Chondrocyte (in vitro differentiated cells): ENCODE results near the gene RHOD. TPM values are rescaled to one million over a fixed set of nuclear protein-coding genes. Genes with fewer than 3 reads are reported as not detected.

Experiments
- DNase-seq: peaks from one replicate; pipeline ENCODE4 v3.0.0; 2021; ENCODE audit warnings: mixed read lengths, low spot score
- H3K27ac Mint-ChIP-seq: one replicate; pipeline ENCODE4 v1.8.0; 2021; ENCODE audit warnings: mild to moderate bottlenecking, moderate library complexity, mixed read lengths; ENCODE audit not compliant: unreplicated experiment
- H3K27me3 Mint-ChIP-seq: 2 replicates; pipeline ENCODE4 v1.8.0; 2021; ENCODE audit warnings: low read depth, mixed read lengths
- H3K36me3 Mint-ChIP-seq: 2 replicates; pipeline ENCODE4 v1.8.0; 2021; ENCODE audit warnings: low read depth, mixed read lengths
- H3K4me1 Mint-ChIP-seq: 2 replicates; pipeline ENCODE4 v1.8.0; 2021; ENCODE audit warnings: low read depth, mild to moderate bottlenecking, mixed read lengths
- H3K4me3 Mint-ChIP-seq: one replicate; pipeline ENCODE4 v1.8.0; 2021; ENCODE audit warnings: mild to moderate bottlenecking, moderate library complexity, mixed read lengths; ENCODE audit not compliant: unreplicated experiment
- H3K9me3 Mint-ChIP-seq: 2 replicates; pipeline ENCODE4 v1.8.0; 2021; ENCODE audit warnings: low read depth, mixed read lengths
- total RNA-seq: library from RNA; stranded (reverse); gene quantifications from 3 replicates; pipeline ENCODE4 v1.2.1, GENCODE V29; 2021
- TF ChIP-seq, protein P1 (sequence below): fragments of 200-600 bp; sonication (generic); IDR thresholded peaks from 2 replicates; pipeline ENCODE4 v1.5.0; 2021; ENCODE audit warnings: antibody characterized with exemption, mild to moderate bottlenecking, moderate library complexity

Gene RHOD
- total RNA-seq, 1 donor from 2014 or later, result 26.0 TPM

DNA sequence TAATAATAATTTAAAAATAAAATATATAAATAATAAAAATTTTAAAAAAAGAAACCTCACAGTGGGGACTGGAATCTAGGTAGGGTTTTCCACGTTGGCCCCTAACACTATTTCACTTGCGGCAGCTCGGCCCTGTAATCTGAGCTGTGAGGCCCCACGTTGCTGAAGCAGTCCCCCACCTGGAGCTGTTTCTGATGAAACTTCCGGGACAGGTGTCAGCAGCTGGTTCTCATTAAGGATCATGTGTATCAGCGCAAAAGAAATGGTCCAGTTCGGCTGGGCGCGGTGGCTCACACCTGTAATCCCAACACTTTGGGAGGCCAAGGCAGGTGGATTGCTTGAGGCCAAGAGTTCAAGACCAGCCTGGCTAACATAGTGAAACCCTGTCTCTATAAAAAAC is 17.3 kb downstream of the RHOD start:
- TF ChIP-seq, protein P1, sequence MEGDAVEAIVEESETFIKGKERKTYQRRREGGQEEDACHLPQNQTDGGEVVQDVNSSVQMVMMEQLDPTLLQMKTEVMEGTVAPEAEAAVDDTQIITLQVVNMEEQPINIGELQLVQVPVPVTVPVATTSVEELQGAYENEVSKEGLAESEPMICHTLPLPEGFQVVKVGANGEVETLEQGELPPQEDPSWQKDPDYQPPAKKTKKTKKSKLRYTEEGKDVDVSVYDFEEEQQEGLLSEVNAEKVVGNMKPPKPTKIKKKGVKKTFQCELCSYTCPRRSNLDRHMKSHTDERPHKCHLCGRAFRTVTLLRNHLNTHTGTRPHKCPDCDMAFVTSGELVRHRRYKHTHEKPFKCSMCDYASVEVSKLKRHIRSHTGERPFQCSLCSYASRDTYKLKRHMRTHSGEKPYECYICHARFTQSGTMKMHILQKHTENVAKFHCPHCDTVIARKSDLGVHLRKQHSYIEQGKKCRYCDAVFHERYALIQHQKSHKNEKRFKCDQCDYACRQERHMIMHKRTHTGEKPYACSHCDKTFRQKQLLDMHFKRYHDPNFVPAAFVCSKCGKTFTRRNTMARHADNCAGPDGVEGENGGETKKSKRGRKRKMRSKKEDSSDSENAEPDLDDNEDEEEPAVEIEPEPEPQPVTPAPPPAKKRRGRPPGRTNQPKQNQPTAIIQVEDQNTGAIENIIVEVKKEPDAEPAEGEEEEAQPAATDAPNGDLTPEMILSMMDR, result no peak
- H3K27ac Mint-ChIP-seq, result no peak overlapping the region
- DNase-seq, result no peak
- H3K36me3 Mint-ChIP-seq, result peaks cover 3% of the 10 kb centered on the region
- H3K4me1 Mint-ChIP-seq, result peaks cover 8% of the 10 kb centered on the region
- H3K27me3 Mint-ChIP-seq, result no peaks in the 10 kb centered on the region
- no peaks in the 10 kb centered on the region for H3K9me3 Mint-ChIP-seq
- no peak overlapping the region for H3K4me3 Mint-ChIP-seq

DNA sequence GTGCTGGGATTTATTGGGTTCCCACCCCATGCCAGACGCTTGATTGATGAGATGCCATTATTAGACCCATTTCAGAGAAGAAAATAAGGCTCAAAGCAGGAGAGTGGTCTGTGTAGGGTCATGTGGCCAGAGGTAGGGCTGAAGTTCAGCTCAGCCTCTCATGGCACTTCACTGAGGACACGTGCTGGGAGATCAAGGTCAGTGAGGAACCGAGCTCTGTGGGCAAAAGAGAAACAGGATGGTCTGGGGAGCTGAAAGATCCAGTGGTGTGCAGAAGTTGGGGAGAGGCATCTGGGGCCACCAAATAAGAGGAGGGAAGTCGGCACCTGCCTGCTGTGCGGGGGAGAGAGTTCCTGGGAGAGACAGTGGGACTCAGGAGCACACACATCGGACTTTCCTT is 19.6 kb downstream of the RHOD start:
- TF ChIP-seq, protein P1, result no peak
- peaks cover 3% of the 10 kb centered on the region for H3K36me3 Mint-ChIP-seq
- no peak overlapping the region for H3K27ac Mint-ChIP-seq
- no peaks in the 10 kb centered on the region for H3K27me3 Mint-ChIP-seq
- DNase-seq, result no peak
- H3K9me3 Mint-ChIP-seq, result no peaks in the 10 kb centered on the region
- peaks cover 12% of the 10 kb centered on the region for H3K4me1 Mint-ChIP-seq
- H3K4me3 Mint-ChIP-seq, result no peak overlapping the region

DNA sequence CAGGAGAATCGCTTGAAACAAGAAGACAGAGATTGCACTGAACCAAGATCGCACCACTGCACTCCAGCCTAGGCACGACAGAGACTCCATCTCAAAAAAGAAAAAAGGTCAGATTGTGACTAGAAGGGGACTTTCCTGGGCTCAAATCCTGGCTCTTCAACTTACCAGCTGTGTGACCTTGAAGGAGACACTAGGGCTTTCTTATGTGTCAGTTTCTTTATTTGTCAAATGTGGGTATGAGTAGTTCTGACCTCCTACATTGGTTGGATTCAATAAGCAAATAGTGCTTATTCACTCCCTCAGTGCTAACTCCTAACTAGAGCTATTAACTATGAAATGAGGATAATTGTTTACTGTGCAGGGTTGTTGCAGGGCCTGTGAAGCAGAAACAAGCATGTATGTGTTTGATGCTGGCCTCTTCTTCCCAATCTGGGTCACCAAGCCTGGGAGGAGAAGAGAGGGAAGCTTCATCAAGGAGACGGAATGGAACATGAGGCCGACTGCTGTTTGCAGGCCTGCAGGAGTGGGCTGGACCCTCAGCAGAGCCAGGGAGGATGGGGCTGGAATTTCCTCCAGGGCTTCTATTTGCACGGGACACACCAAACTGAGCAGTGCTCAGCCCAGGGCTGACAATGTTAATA is 22.5 kb downstream of the RHOD start:
- Mint-ChIP-seq H3K4me1 (peaks cover 17% of the 10 kb centered on the region), H3K36me3 (no peaks in the 10 kb centered on the region), H3K9me3 (no peaks in the 10 kb centered on the region), H3K4me3 (no peak overlapping the region), H3K27ac (no peak overlapping the region), H3K27me3 (no peaks in the 10 kb centered on the region)
- no peak for DNase-seq
- TF ChIP-seq, protein P1, result no peak

DNA sequence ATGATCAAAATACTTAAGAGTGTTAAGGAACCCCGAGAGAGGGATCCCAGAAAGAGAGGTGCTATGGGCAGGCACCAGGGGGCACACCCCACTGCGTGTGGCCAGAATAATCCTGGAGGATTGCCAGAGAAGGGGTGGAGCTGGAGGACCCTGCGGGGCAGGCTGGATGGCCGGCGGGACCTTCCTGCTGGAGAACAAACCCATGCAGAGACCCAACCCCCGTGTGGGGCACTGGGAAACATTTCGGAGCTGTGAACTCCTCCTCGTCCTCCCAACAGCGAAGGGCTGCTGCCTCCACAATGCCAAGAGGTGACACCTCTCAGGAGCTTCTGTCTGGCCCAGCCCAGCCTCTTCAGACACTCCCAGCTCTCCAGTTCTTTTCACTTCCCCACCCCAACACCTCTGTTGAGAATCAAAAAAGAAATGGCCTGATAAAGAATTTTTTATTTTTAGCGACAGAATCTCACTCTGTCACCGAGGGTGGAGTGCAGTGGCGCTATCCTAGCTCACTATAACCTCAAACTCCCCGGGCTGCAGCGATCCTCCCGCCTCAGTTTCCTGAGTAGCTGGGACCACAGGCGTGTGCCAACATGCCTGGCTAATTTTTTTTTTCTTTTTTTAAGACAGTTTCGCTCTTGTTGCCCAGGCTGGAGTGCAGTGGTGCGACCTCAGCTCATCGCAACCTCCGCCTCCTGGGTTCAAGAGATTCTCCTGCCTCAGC is 25.6 kb downstream of the RHOD start:
- H3K27me3 Mint-ChIP-seq, result no peaks in the 10 kb centered on the region
- peaks cover 17% of the 10 kb centered on the region for H3K4me1 Mint-ChIP-seq
- no peaks in the 10 kb centered on the region for H3K9me3 Mint-ChIP-seq
- TF ChIP-seq, protein P1, result no peak
- no peak for DNase-seq
- no peak overlapping the region for H3K27ac Mint-ChIP-seq
- no peak overlapping the region for H3K4me3 Mint-ChIP-seq
- H3K36me3 Mint-ChIP-seq, result no peaks in the 10 kb centered on the region

DNA sequence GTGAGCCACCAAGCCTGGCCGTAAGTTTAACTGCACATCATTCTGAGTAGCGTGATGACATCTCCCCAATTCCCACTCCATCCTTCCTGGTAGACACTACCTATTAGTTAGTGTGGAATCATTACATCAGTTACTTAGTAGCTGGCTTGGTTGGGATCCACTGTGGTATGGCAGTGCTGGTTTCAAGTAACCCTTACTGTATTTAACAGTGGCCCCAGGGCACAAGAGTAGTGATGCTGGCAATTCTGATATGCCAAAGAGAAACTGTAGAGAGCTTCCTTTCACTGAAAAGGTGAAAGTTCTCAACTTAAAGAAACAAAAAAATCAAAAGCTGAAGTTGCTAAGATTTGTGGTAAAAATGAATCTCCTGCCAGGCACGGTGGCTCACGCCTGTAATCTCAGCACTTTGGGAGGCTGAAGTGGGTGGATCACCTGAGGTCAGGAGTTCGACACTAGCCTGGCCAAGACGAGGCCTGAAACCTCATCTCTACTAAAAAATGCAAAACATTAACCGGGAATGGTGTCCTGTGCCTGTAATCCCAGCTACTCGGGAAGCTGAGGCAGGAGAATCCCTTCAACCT is 27.2 kb downstream of the RHOD start:
- peaks cover 10% of the 10 kb centered on the region for H3K4me1 Mint-ChIP-seq
- no peak overlapping the region for H3K4me3 Mint-ChIP-seq
- no peaks in the 10 kb centered on the region for H3K36me3 Mint-ChIP-seq
- no peaks in the 10 kb centered on the region for H3K9me3 Mint-ChIP-seq
- no peaks in the 10 kb centered on the region for H3K27me3 Mint-ChIP-seq
- no peak for DNase-seq
- TF ChIP-seq, protein P1, result no peak
- no peak overlapping the region for H3K27ac Mint-ChIP-seq
